Measurements from ENCODE around the gene CHRNA5. TPM values are rescaled to one million over a fixed set of nuclear protein-coding genes. Genes with fewer than 3 reads are reported as not detected.

Gene CHRNA5
- total RNA-seq, 1 donor from 2014 or later: 9.1 TPM

DNA sequence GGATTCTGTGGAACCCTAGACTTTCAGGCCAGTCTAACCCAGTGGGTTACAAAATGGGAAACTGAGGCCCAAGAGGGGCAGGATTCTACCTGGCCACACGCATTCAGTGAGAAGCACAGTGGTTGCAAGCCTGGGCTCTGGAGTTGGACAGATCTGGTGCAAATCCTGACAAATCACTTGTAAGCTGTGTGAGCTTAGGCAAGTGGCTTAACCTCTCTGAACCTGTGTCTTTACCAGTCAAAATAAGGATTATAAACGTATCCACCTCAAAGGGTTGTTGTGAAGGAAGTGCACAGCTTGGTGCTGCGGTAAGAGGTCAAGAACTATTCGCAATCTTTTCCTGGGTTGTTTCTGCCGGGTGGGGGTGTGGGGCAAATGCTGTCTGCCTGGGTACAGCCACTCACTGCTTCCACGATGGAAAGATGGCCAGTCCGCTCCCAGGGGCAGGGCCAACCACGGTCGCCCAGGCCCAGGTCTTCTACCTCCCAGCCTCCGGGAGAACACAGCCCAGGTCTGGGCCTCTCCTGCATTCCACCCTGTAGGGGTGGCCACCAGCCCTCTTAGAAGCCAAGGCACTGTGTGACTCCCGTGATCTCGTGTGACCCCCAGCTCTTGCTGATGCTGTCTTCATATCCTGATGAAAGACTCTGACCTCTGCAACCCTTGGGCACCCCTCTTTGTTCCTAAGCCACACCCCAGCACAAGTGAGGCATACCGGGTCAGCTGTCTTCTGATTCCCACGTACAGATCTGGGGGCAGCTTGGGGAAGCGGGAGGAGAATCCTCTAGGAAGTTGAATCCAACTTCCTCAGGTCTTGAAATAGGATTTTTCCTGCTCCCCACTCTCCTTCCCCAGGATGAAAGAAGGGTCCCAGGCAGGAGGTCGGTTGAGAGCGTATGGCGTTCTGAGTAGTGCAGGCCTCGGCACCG is 54.0 kb downstream of the CHRNA5 start:
- no peak overlapping the region for H3K4me3 ChIP-seq (ENCODE audit: low read depth, low read length)
- DNase-seq (ENCODE audit: low read depth): no peak
- TF ChIP-seq, protein P1, sequence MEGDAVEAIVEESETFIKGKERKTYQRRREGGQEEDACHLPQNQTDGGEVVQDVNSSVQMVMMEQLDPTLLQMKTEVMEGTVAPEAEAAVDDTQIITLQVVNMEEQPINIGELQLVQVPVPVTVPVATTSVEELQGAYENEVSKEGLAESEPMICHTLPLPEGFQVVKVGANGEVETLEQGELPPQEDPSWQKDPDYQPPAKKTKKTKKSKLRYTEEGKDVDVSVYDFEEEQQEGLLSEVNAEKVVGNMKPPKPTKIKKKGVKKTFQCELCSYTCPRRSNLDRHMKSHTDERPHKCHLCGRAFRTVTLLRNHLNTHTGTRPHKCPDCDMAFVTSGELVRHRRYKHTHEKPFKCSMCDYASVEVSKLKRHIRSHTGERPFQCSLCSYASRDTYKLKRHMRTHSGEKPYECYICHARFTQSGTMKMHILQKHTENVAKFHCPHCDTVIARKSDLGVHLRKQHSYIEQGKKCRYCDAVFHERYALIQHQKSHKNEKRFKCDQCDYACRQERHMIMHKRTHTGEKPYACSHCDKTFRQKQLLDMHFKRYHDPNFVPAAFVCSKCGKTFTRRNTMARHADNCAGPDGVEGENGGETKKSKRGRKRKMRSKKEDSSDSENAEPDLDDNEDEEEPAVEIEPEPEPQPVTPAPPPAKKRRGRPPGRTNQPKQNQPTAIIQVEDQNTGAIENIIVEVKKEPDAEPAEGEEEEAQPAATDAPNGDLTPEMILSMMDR (conservative IDR thresholded peaks at IDR 0.05; ENCODE audit: low read depth, low read length): no peak

DNA sequence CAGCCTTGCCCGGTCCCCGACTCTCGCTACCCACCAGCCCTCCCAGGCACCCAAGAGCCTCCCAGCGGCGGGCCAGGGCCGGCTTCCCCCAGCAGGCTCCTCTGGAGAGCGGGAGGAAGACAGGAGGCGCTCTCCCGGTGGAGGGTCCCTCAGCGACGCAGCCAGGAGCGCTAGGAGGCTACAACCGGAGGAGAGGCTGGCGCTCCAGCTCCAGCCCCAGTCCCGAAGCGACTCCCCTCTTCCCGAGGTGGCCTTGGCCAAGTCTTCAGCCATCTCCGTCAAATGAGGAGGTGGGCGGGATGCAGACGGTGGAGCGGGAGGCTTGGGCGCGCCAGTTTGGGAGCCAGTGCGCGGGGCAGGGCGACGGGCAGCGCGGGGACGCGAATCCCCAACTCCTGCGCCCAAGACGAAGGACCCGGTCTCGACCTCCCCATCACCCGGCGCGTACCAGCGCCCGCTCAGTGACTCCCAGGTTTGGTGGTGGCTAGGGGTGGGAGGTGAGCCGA is 54.8 kb downstream of the CHRNA5 start:
- H3K4me3 ChIP-seq (ENCODE audit: low read depth, low read length): no peak overlapping the region
- no peak for DNase-seq (ENCODE audit: low read depth)
- TF ChIP-seq, protein P1 (conservative IDR thresholded peaks at IDR 0.05; ENCODE audit: low read depth, low read length): no peak

DNA sequence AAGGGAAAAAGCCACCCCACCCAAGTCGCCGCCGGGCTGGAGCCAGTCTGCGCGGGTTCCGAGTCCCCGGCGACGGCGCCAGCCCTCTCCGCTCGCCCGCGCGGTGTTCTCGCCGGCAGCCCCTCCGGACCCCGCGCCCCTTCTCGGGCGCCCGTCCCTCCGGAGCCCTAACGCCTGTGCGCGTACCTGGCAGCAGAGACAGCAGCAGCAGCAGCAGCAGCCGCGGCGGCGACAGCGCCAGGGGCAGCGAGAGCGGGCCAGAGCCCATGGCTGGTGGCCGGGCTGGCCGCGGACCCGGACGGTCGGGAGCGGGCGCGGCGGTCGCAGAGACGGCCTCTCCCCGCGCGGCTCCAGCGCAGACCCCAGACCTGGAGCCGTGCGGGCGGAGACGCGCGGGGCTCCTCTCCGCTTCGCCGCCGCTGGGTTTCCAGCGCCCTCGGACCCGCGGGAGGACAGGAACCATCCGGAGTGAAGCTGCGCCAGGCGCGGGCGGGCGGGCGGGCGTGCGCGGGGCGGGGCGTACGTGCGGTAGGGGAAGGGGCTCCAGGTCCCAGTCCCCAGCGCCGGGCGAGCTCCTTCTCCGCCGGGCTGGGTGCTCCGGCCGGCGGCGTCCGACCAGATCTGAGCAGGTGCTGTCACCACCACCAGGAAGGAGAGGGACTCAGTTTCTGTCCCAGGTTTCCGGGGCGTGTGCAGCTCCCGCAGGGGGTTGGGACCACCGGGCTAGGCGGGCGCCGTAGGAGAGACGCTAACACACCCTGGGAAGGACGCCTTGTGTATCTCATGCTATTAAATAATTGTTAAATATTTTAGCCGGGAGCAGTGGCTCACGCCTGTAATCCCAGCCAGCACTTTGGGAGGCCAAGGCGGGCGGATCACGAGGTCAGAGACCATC is 55.5 kb downstream of the CHRNA5 start, which contains the start of gene CHRNA3:
Gene CHRNA3, minus strand, starts transcription at position 470 of the 895 bp plus-strand sequence. Its CDS starts 202 bp downstream, at position 268.
- TF ChIP-seq, protein P1 (conservative IDR thresholded peaks at IDR 0.05; ENCODE audit: low read depth, low read length): no peak
- H3K4me3 ChIP-seq (ENCODE audit: low read depth, low read length): peak within 1 kb of the TSS; percentile 19
- no peak for DNase-seq (ENCODE audit: low read depth)

DNA sequence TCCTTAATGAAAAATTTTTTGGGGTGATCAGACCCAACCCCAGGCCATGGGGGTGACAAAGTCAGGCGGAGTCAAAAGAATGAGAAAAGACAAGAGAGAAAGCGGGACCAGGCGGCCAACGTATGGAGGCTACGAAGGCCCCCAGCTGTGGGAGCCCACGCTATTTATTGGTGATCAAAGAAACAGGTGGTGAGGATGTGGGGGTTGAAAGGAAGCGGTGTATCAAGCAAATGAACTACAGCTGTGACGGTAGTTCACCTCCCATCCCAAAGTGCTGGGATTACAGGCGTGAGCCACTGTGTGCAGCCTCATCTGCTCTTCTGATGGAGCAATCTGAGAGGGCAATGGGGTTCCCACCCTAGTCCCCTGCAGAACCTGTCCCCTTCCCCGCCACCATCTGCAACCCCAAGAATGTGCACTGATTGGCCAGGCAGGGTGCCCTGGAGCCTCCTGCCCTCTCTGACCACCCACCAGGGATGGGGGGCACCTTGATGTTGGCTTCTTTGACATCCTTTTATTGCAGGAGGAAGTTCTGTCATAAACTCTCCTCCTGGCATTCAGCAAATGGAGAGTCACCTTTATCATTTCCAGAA is 56.6 kb downstream of the CHRNA5 start:
- H3K4me3 ChIP-seq (ENCODE audit: low read depth, low read length): no peak overlapping the region
- DNase-seq (ENCODE audit: low read depth): no peak
- TF ChIP-seq, protein P1 (conservative IDR thresholded peaks at IDR 0.05; ENCODE audit: low read depth, low read length): no peak

DNA sequence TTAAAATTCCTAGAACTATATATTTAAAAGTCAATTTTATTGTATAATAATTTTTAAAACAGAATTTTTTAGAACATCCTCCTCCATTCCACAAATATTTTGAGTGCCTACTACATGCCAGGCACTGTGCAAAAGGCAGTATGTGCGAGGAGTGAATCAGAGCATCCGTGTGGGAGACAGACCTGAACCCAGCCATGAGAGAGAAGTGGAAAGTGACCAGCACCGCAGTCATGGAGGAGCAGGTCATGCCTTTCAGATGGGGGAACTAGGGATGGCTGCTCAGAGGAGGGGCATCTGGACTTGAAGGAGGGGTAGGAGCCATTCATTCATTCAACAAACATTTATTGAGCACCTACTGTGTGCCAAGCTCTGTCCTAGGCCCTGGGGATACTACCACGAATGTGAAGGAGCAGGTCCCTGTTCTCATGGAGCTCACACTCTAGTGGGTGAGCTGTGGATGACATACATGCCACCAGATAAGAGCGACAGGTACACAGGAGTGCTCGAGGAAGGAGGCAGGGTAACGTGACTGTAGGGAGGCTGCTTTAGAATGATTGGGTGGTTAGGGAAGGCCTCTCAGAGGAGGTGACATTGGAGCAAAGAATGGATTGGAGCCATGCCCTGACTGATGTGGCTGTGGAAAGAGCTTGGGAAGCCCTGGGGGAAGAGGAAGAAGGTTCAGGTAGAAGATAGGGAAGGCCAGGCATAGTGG is 58.6 kb downstream of the CHRNA5 start:
- no peak for DNase-seq (ENCODE audit: low read depth)
- H3K4me3 ChIP-seq (ENCODE audit: low read depth, low read length): no peak overlapping the region
- TF ChIP-seq, protein P1 (conservative IDR thresholded peaks at IDR 0.05; ENCODE audit: low read depth, low read length): no peak

Measured in epithelial cell of proximal tubule (primary cell).